Esophagus muscularis mucosa (tissue), 4 donors: ENCODE results near the gene ADCY5.

Experiments used
- CTCF ChIP-seq, 3 experiments: fragments of 200-600 bp in 2 of 3; fragments of 450-650 bp in 1 of 3; sonication (generic) in 2 of 3; IDR thresholded peaks; one replicate each; pipeline ENCODE4 v1.5.1; 2017 to 2019; ENCODE audit warnings: antibody characterized with exemption in 3 of 3, mild to moderate bottlenecking in 2 of 3, moderate library complexity in 1 of 3
- EP300 ChIP-seq: sonication (generic); formaldehyde crosslinking; IDR thresholded peaks from one replicate; pipeline ENCODE4 v1.6.1; 2017; ENCODE audit warnings: antibody characterized with exemption
- POLR2A ChIP-seq: fragments of 450-650 bp; IDR thresholded peaks from one replicate; pipeline ENCODE4 v1.6.1; 2017; ENCODE audit warnings: antibody characterized with exemption, moderate library complexity, mild to moderate bottlenecking, low read depth
- POLR2AphosphoS5 ChIP-seq, 2 donors: sonication (generic); formaldehyde crosslinking; IDR thresholded peaks; one replicate each; pipeline ENCODE4 v1.6.1; 2017; ENCODE audit warnings: antibody characterized with exemption in 2 of 2

GRCh38 chr3:123383091-123384053 lies 65.5 kb downstream of the ADCY5 start:
- TF ChIP-seq CTCF (IDR thresholded peaks at IDR 0.05) = no peak
- TF ChIP-seq POLR2A = no peak
- TF ChIP-seq POLR2AphosphoS5 (IDR thresholded peaks at IDR 0.05) = peak; percentile 27 to 82
- TF ChIP-seq EP300 = peak; percentile 34
